ENCODE measurements around the gene ITSN2. TPM values are rescaled to one million over a fixed set of nuclear protein-coding genes. Genes with fewer than 3 reads are reported as not detected.
"Not testable (repeated sequence)": the region's sequence is repeated elsewhere in the genome, so short reads cannot be mapped to it uniquely, and the experiment has no call there.

The ITSN2 gene
- total RNA-seq, 2 experiments from 2014 or later = 69.7 to 71.2 TPM

GRCh38 chr2:24205131-24205530, 155.2 kb downstream of the ITSN2 start:
- Mint-ChIP-seq H3K4me1 (ENCODE audit: low read depth) (no peaks in the 10 kb centered on the region), H3K36me3 (ENCODE audit: low read depth) (peaks cover 37% of the 10 kb centered on the region), H3K27ac (no peak overlapping the region), H3K9me3 (ENCODE audit: insufficient read depth) (no peaks in the 10 kb centered on the region), H3K27me3 (ENCODE audit: low read depth) (no peaks in the 10 kb centered on the region), H3K4me3 (no peak overlapping the region)
- ChIA-PET CTCF (no interaction called here), POLR2A (no interaction called here)
- ATAC-seq (no peak), DNase-seq (no peak)

GRCh38 chr2:24204505-24204904, 155.8 kb downstream of the ITSN2 start:
- H3K27me3 Mint-ChIP-seq (ENCODE audit: low read depth) = no peaks in the 10 kb centered on the region
- no peaks in the 10 kb centered on the region for H3K4me1 Mint-ChIP-seq (ENCODE audit: low read depth)
- H3K27ac Mint-ChIP-seq = no peak overlapping the region
- H3K9me3 Mint-ChIP-seq (ENCODE audit: insufficient read depth) = no peaks in the 10 kb centered on the region
- H3K4me3 Mint-ChIP-seq = no peak overlapping the region
- ChIA-PET POLR2A (no interaction called here), CTCF (no interaction called here)
- DNase-seq (no peak), ATAC-seq (no peak)
- H3K36me3 Mint-ChIP-seq (ENCODE audit: low read depth) = peaks cover 33% of the 10 kb centered on the region

GRCh38 chr2:24203787-24204150, 156.6 kb downstream of the ITSN2 start:
- Mint-ChIP-seq H3K4me1 (ENCODE audit: low read depth) (no peaks in the 10 kb centered on the region), H3K36me3 (ENCODE audit: low read depth) (peaks cover 30% of the 10 kb centered on the region)
- no peak for ATAC-seq

GRCh38 chr2:24203029-24203786, 157.1 kb downstream of the ITSN2 start:
- Mint-ChIP-seq H3K4me1 (ENCODE audit: low read depth) (no peaks in the 10 kb centered on the region), H3K9me3 (ENCODE audit: insufficient read depth) (no peaks in the 10 kb centered on the region), H3K36me3 (ENCODE audit: low read depth) (peaks cover 28% of the 10 kb centered on the region), H3K27me3 (ENCODE audit: low read depth) (no peaks in the 10 kb centered on the region), H3K4me3 (no peak overlapping the region), H3K27ac (no peak overlapping the region)
- ChIA-PET POLR2A (no interaction called here), CTCF (interaction anchor here (0.7 kb wide), 1 partner anchor 119 kb away, joined by 3 read pairs; the partner anchor contains the start of gene TP53I3)
- DNase-seq (no peak), ATAC-seq (no peak)

More at GRCh38 chr2:24203787-24204150, 156.6 kb downstream of the ITSN2 start:
- H3K9me3 Mint-ChIP-seq (ENCODE audit: insufficient read depth) = no peaks in the 10 kb centered on the region
- no peak overlapping the region for H3K27ac Mint-ChIP-seq
- ChIA-PET POLR2A (no interaction called here), CTCF (interaction anchor here (0.7 kb wide), 1 partner anchor 119 kb away, joined by 3 read pairs; the partner anchor contains the start of gene TP53I3)
- no peak overlapping the region for H3K4me3 Mint-ChIP-seq
- no peak for DNase-seq
- H3K27me3 Mint-ChIP-seq (ENCODE audit: low read depth) = no peaks in the 10 kb centered on the region

GRCh38 chr2:24200799-24201198, 159.5 kb downstream of the ITSN2 start:
- ATAC-seq (no peak), DNase-seq (no peak)
- H3K27me3 Mint-ChIP-seq (ENCODE audit: low read depth) = peaks cover 3% of the 10 kb centered on the region
- ChIA-PET CTCF (no interaction called here), POLR2A (no interaction called here)
- no peaks in the 10 kb centered on the region for H3K4me1 Mint-ChIP-seq (ENCODE audit: low read depth)
- no peak overlapping the region for H3K27ac Mint-ChIP-seq
- H3K9me3 Mint-ChIP-seq (ENCODE audit: insufficient read depth) = no peaks in the 10 kb centered on the region
- H3K4me3 Mint-ChIP-seq = no peak overlapping the region
- peaks cover 23% of the 10 kb centered on the region for H3K36me3 Mint-ChIP-seq (ENCODE audit: low read depth)

- ATAC-seq = no peak
- Mint-ChIP-seq H3K9me3 (ENCODE audit: insufficient read depth) (no peaks in the 10 kb centered on the region), H3K4me3 (no peak overlapping the region), H3K36me3 (ENCODE audit: low read depth) (peaks cover 18% of the 10 kb centered on the region), H3K27me3 (ENCODE audit: low read depth) (peaks cover 3% of the 10 kb centered on the region), H3K27ac (no peak overlapping the region), H3K4me1 (ENCODE audit: low read depth) (no peaks in the 10 kb centered on the region)
- no peak for DNase-seq
- POLR2A ChIA-PET = no interaction called here
- CTCF ChIA-PET = no interaction called here
These were observed 160.3 kb downstream of the ITSN2 start for GRCh38 chr2:24199968-24200590.

- POLR2A ChIA-PET; H3K36me3 Mint-ChIP-seq (ENCODE audit: low read depth); H3K4me3 Mint-ChIP-seq; ATAC-seq; H3K4me1 Mint-ChIP-seq (ENCODE audit: low read depth); H3K9me3 Mint-ChIP-seq (ENCODE audit: insufficient read depth); H3K27me3 Mint-ChIP-seq (ENCODE audit: low read depth); DNase-seq; H3K27ac Mint-ChIP-seq; CTCF ChIA-PET: not testable (repeated sequence)
These were observed 163.1 kb downstream of the ITSN2 start for GRCh38 chr2:24197213-24197612.

- no peak for ATAC-seq
- Mint-ChIP-seq H3K4me3 (no peak overlapping the region), H3K27ac (no peak overlapping the region), H3K36me3 (ENCODE audit: low read depth) (no peaks in the 10 kb centered on the region), H3K27me3 (ENCODE audit: low read depth) (peaks cover 14% of the 10 kb centered on the region), H3K4me1 (ENCODE audit: low read depth) (no peaks in the 10 kb centered on the region), H3K9me3 (ENCODE audit: insufficient read depth) (no peaks in the 10 kb centered on the region)
- ChIA-PET CTCF (no interaction called here), POLR2A (no interaction called here)
- DNase-seq = no peak
These were observed 168.5 kb downstream of the ITSN2 start for GRCh38 chr2:24191848-24192247.

GRCh38 chr2:24191156-24191555, 169.2 kb downstream of the ITSN2 start:
- Mint-ChIP-seq H3K4me1 (ENCODE audit: low read depth) (no peaks in the 10 kb centered on the region), H3K27ac (no peak overlapping the region), H3K9me3 (ENCODE audit: insufficient read depth) (no peaks in the 10 kb centered on the region), H3K27me3 (ENCODE audit: low read depth) (peaks cover 12% of the 10 kb centered on the region), H3K36me3 (ENCODE audit: low read depth) (no peaks in the 10 kb centered on the region), H3K4me3 (no peak overlapping the region)
- ATAC-seq (no peak), DNase-seq (no peak)
- POLR2A ChIA-PET = interaction anchor here (0.9 kb wide), 1 partner anchor 10 kb away, joined by 3 read pairs; no protein-coding TSS in a partner anchor
- CTCF ChIA-PET = no interaction called here

GRCh38 chr2:24190503-24190902, 169.8 kb downstream of the ITSN2 start:
- H3K27me3 Mint-ChIP-seq (ENCODE audit: low read depth) = peaks cover 12% of the 10 kb centered on the region

GRCh38 chr2:24189551-24189950, 170.8 kb downstream of the ITSN2 start:
- Mint-ChIP-seq H3K27ac (no peak overlapping the region), H3K27me3 (ENCODE audit: low read depth) (peaks cover 12% of the 10 kb centered on the region), H3K36me3 (ENCODE audit: low read depth) (no peaks in the 10 kb centered on the region), H3K4me3 (no peak overlapping the region), H3K9me3 (ENCODE audit: insufficient read depth) (no peaks in the 10 kb centered on the region), H3K4me1 (ENCODE audit: low read depth) (no peaks in the 10 kb centered on the region)
- DNase-seq (no peak), ATAC-seq (no peak)
- CTCF ChIA-PET = no interaction called here
- POLR2A ChIA-PET = no interaction called here

More at GRCh38 chr2:24190503-24190902, 169.8 kb downstream of the ITSN2 start:
- Mint-ChIP-seq H3K4me1 (ENCODE audit: low read depth) (no peaks in the 10 kb centered on the region), H3K9me3 (ENCODE audit: insufficient read depth) (no peaks in the 10 kb centered on the region), H3K27ac (no peak overlapping the region), H3K36me3 (ENCODE audit: low read depth) (no peaks in the 10 kb centered on the region), H3K4me3 (no peak overlapping the region)
- no peak for ATAC-seq
- CTCF ChIA-PET = no interaction called here
- no peak for DNase-seq
- POLR2A ChIA-PET = interaction anchor here (0.7 to 0.9 kb wide), 2 partner anchors 10 to 1911 kb away, joined by 3 read pairs; no protein-coding TSS in a partner anchor

GRCh38 chr2:24183366-24184069, 176.8 kb downstream of the ITSN2 start:
- H3K9me3 Mint-ChIP-seq (ENCODE audit: insufficient read depth) = no peaks in the 10 kb centered on the region
- DNase-seq (no peak), ATAC-seq (no peak)
- POLR2A ChIA-PET = no interaction called here
- CTCF ChIA-PET = interaction anchor here (0.9 kb wide), 1 partner anchor 19 kb away, joined by 3 read pairs; no protein-coding TSS in a partner anchor
- H3K27ac Mint-ChIP-seq = no peak overlapping the region
- no peaks in the 10 kb centered on the region for H3K36me3 Mint-ChIP-seq (ENCODE audit: low read depth)
- no peak overlapping the region for H3K4me3 Mint-ChIP-seq
- peaks cover 6% of the 10 kb centered on the region for H3K4me1 Mint-ChIP-seq (ENCODE audit: low read depth)
- peaks cover 13% of the 10 kb centered on the region for H3K27me3 Mint-ChIP-seq (ENCODE audit: low read depth)

All from activated CD8-positive, alpha-beta T cell treated with anti-CD3 and anti-CD28 coated beads, Interleukin-2, amount 10 ng/mL, durations not matched to agents 7 days and 5 days (primary cell).